Transverse colon (tissue), 4 donors: Measurements from ENCODE around the gene IYD. TPM values are rescaled to one million over a fixed set of nuclear protein-coding genes. Genes with fewer than 3 reads are reported as not detected.

Experiments
- DNase-seq: peaks from one replicate; pipeline ENCODE4 v3.0.0-alpha.2; 2019
- H3K27ac ChIP-seq, 4 donors: fragments of 200-600 bp; sonication (generic); 2 replicates each; pipeline ENCODE4 v1.5.1; 2016 to 2018; ENCODE audit warnings: inconsistent platforms in 4 of 4
- H3K27me3 ChIP-seq: fragments of 200-600 bp; sonication (generic); 2 replicates; pipeline ENCODE4 v1.5.1; 2017; ENCODE audit warnings: inconsistent platforms
- H3K36me3 ChIP-seq, 4 donors: fragments of 200-600 bp; sonication (generic); 2 replicates each; pipeline ENCODE4 v1.5.1; 2017 to 2019; ENCODE audit warnings: inconsistent platforms in 4 of 4
- H3K4me1 ChIP-seq, 4 donors: fragments of 200-600 bp; sonication (generic); 2 replicates each; pipeline ENCODE4 v1.5.1; 2017 to 2020; ENCODE audit warnings: inconsistent platforms in 4 of 4
- H3K4me3 ChIP-seq, 4 donors: fragments of 200-600 bp; sonication (generic); 1 replicate in 1 of 4; 2 replicates in 3 of 4; pipeline versions ENCODE4 v1.5.1 to v1.6.1; 2017 to 2019; ENCODE audit warnings: inconsistent platforms in 4 of 4
- H3K9me3 ChIP-seq, 2 donors: fragments of 200-600 bp; sonication (generic); 2 replicates each; pipeline ENCODE4 v1.5.1; 2017 to 2019; ENCODE audit warnings: inconsistent platforms in 2 of 2
- EP300 ChIP-seq: sonication (generic); formaldehyde crosslinking; IDR thresholded peaks from one replicate; pipeline ENCODE4 v1.6.1; 2017; ENCODE audit warnings: antibody characterized with exemption, low read depth
- POLR2A ChIP-seq: fragments of 450-650 bp; IDR thresholded peaks from one replicate; pipeline ENCODE4 v1.6.1; 2016; ENCODE audit warnings: antibody characterized with exemption, mild to moderate bottlenecking, moderate library complexity
- POLR2AphosphoS5 ChIP-seq, 3 donors: sonication (generic); formaldehyde crosslinking; IDR thresholded peaks; one replicate each; pipeline ENCODE4 v1.6.1; 2016; ENCODE audit warnings: antibody characterized with exemption in 3 of 3
- WGBS, 2 donors: methylation state at CpG; one replicate each; pipeline ENCODE4 v1.1.5; 2018; ENCODE audit warnings: low coverage in 1 of 2; 5-methylcytosine and 5-hydroxymethylcytosine counted together
- in situ Hi-C, 4 donors: fragments of 200-750 bp; cut with MboI; loops; one replicate each; pipeline versions ENCODE4 v1.15.0 to v1.15.1; 2017; ENCODE audit warnings: low sequenced_read_pairs in 3 of 4, low pct_ligation_motif_present in 1 of 4, low pct_unique_long_range_greater_than_20kb in 1 of 4
- intact Hi-C: fragments of 100-400 bp; cut with DNase I; formaldehyde crosslinking; loops from one replicate; pipeline ENCODE4 v1.15.1; 2023; ENCODE audit warnings: low total_unique reads
- total RNA-seq, 4 donors: library from RNA; depleted of rRNA; stranded (reverse); fragments of >200 nt; gene quantifications; one replicate each; pipeline ENCODE4 v1.1.0, GENCODE V29; 2016
- TF ChIP-seq, protein P1 (sequence below), 5 experiments: fragments of 200-600 bp in 3 of 5; fragments of 450-650 bp in 2 of 5; sonication (generic) in 3 of 5; IDR thresholded peaks; 1 replicate in 2 of 5; 2 replicates in 3 of 5; pipeline ENCODE4 v1.5.1; 2016 to 2017; ENCODE audit warnings: antibody characterized with exemption in 5 of 5, inconsistent platforms in 3 of 5, mild to moderate bottlenecking in 2 of 5, moderate library complexity in 1 of 5

The IYD gene
- total RNA-seq, 4 donors from 2014 or later = 8.4 to 16.7 (median 12.3) TPM

DNA sequence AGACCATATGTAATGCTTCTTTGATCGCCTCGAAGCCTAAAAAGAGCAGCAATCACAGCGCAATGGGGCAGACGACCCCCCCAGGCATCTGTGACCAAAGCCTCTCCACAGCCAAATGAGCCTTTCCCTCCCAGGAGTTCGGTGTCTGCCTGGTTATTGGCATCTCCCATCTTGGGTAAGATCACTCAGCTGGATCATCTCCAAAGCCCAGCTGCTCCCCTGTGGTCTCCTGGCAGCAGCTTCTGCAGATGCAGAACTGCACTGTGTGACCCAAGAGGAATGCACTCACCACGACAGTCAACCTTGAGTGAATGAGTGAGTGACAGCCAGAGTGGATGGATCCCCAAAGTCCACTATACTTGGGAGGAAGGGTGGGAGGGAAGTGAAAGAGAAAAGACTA is 44.8 kb upstream of the IYD start:
- H3K27ac ChIP-seq = no peak overlapping the region
- WGBS, 2 donors = 80 to 82% methylated on average over 5 to 6 of the region's 6 CpGs
- no peaks in the 10 kb centered on the region for H3K36me3 ChIP-seq
- H3K27me3 ChIP-seq = no peaks in the 10 kb centered on the region
- no peaks in the 10 kb centered on the region for H3K4me1 ChIP-seq
- no peak overlapping the region for H3K4me3 ChIP-seq
- TF ChIP-seq, protein P1, sequence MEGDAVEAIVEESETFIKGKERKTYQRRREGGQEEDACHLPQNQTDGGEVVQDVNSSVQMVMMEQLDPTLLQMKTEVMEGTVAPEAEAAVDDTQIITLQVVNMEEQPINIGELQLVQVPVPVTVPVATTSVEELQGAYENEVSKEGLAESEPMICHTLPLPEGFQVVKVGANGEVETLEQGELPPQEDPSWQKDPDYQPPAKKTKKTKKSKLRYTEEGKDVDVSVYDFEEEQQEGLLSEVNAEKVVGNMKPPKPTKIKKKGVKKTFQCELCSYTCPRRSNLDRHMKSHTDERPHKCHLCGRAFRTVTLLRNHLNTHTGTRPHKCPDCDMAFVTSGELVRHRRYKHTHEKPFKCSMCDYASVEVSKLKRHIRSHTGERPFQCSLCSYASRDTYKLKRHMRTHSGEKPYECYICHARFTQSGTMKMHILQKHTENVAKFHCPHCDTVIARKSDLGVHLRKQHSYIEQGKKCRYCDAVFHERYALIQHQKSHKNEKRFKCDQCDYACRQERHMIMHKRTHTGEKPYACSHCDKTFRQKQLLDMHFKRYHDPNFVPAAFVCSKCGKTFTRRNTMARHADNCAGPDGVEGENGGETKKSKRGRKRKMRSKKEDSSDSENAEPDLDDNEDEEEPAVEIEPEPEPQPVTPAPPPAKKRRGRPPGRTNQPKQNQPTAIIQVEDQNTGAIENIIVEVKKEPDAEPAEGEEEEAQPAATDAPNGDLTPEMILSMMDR (IDR thresholded peaks at IDR 0.05) = no peak
- TF ChIP-seq EP300 (no peak), POLR2A (no peak)
- H3K9me3 ChIP-seq = no peaks in the 10 kb centered on the region
- intact Hi-C loops (no loop called here), in situ Hi-C loops (no loop called here)
- DNase-seq = no peak

DNA sequence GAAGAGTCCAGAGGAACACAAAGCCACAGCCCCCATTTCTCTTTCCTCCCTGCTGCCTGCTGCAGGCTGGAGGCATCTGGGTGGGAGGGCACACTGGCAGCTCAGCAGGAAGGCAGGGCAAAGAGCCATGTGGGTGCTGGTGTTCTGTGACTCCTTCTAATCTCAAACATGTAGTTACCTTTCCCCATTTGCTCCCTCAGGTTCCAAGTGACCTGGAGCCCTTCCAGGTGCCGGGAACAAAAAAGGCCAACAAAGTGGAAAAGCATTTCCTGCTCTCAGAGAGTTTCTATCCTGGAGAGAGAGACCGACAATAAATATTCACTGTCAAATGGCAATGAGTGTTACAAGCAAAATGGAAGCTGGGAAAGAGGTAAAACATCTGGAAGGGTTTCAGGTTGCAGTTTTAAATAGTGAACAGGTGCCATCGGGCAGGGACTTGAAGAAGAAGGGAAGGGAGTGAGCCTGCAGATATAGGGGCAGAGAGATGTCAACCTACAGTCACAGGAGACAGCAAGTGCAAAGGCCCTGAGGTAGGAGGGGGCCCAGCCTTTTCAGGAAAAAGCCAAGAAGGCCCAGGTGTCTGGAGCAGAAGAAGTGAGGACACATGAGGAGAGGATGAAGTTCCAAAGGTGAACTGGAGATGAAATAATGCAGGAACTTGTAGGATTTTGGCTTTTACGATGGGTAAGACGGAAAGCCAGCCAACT is 43.6 kb upstream of the IYD start:
- no peak overlapping the region for H3K4me3 ChIP-seq
- H3K27ac ChIP-seq = no peak overlapping the region
- in situ Hi-C loops = no loop called here
- H3K9me3 ChIP-seq = no peaks in the 10 kb centered on the region
- no peaks in the 10 kb centered on the region for H3K4me1 ChIP-seq
- no peaks in the 10 kb centered on the region for H3K27me3 ChIP-seq
- intact Hi-C loops = no loop called here
- 58 to 68% methylated on average over 5 of the region's 5 CpGs for WGBS, 2 donors
- DNase-seq = no peak
- TF ChIP-seq EP300 = no peak
- TF ChIP-seq POLR2AphosphoS5 (IDR thresholded peaks at IDR 0.05) = no peak
- TF ChIP-seq, protein P1 (IDR thresholded peaks at IDR 0.05) = no peak
- TF ChIP-seq POLR2A = no peak
- H3K36me3 ChIP-seq = no peaks in the 10 kb centered on the region

DNA sequence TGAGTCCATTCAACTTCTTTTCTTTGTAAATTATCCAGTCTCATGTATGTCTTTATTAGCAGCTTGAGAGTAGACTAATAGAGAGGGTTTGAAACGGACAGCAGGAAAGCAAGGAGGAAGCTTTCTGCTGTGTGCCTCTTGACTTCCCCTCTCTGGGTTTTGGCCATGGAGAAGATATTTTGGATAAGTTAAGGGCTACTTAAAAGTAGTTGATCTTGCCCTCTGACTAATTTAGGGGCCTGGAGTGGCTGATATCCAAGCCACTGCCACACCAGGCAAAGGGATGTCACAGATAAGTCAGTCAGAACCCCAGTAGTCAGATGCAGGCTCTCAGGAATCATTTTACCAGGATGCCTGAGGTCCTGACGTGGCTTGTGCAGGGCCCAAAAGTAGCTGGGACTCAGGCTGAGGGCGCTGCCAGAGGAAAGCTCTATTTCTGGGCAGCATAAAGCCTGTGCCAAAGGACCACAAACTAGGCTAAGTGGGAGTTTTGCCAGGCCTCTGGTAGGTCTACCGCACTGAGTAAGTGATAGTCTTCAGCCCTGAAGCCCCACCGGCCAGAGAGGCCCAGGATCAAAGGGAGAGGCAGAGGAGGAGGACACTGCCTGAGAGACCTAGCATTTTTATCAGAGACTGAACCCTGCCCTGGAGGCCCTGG is 41.6 kb upstream of the IYD start:
- H3K9me3 ChIP-seq = no peaks in the 10 kb centered on the region
- H3K36me3 ChIP-seq = no peaks in the 10 kb centered on the region
- no peaks in the 10 kb centered on the region for H3K4me1 ChIP-seq
- no peak for DNase-seq
- intact Hi-C loops (no loop called here), in situ Hi-C loops (no loop called here)
- H3K4me3 ChIP-seq = no peak overlapping the region
- no peak for TF ChIP-seq EP300
- TF ChIP-seq, protein P1 (IDR thresholded peaks at IDR 0.05) = no peak
- TF ChIP-seq POLR2A = no peak
- TF ChIP-seq POLR2AphosphoS5 (IDR thresholded peaks at IDR 0.05) = no peak
- H3K27ac ChIP-seq = no peak overlapping the region
- no peaks in the 10 kb centered on the region for H3K27me3 ChIP-seq
- WGBS, 2 donors = 81% methylated on average over 5 of the region's 5 CpGs; no CpG with 5 or more reads in 1 of the 2 donors

DNA sequence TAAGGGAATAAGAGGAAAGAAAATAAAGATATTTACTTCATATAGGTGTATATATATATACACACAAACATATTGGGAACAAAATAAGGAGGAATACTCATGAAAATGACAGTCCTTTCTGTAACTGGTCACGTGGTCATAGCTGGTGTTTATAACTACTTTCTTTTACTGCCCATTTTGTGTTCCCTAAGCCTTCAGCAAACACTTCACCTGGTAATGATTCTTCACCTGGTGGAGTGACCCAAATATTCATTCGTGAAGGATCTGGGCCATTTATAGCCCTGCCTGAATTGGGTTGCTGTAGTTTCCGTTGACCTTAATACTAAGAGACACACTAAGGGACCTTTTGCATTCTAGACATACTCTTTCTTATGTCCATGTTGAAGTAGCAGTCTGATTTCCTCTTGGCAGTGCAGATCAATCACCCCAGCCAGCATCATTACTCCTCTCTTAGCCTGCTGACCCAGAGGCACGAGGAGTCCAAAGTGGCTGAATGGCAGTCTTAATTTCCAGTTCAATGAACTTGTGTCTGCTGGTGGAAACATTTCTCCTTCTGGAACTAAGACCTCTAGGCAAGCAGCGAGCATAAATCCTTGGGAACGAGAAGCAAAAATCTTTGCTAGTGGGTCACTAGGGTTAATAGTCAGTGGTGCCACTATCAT is 39.9 kb upstream of the IYD start:
- no peaks in the 10 kb centered on the region for H3K9me3 ChIP-seq
- no peak overlapping the region for H3K4me3 ChIP-seq
- TF ChIP-seq EP300 = no peak
- TF ChIP-seq POLR2AphosphoS5 (IDR thresholded peaks at IDR 0.05) = no peak
- no peak for TF ChIP-seq POLR2A
- TF ChIP-seq, protein P1 (IDR thresholded peaks at IDR 0.05) = no peak
- no peaks in the 10 kb centered on the region for H3K4me1 ChIP-seq
- no peaks in the 10 kb centered on the region for H3K36me3 ChIP-seq
- no peak overlapping the region for H3K27ac ChIP-seq
- DNase-seq = no peak
- no peaks in the 10 kb centered on the region for H3K27me3 ChIP-seq
- in situ Hi-C loops (no loop called here), intact Hi-C loops (no loop called here)
- WGBS, 2 donors = 69 to 81% methylated on average over 3 to 6 of the region's 6 CpGs
